Skeletal muscle tissue (tissue), 4 donors: ENCODE data around the gene MCF2L2. TPM values are rescaled to one million over a fixed set of nuclear protein-coding genes. Genes with fewer than 3 reads are reported as not detected.

ENCODE experiments used
- H3K27ac ChIP-seq: one replicate; pipeline ENCODE4 v1.7.0; 2013; ENCODE audit warnings: mild to moderate bottlenecking, low read depth, low read length, inconsistent platforms
- H3K27me3 ChIP-seq, 3 donors: one replicate each; pipeline ENCODE4 v1.7.0; 2013; ENCODE audit warnings: low read length in 3 of 3; ENCODE audit not compliant: control insufficient read depth in 3 of 3, insufficient read depth in 3 of 3
- H3K36me3 ChIP-seq, 3 donors: one replicate each; pipeline ENCODE4 v1.7.0; 2013; ENCODE audit warnings: low read length in 3 of 3; ENCODE audit not compliant: control insufficient read depth in 3 of 3, insufficient read depth in 3 of 3
- H3K4me1 ChIP-seq, 3 donors: one replicate each; pipeline ENCODE4 v1.7.0; 2013; ENCODE audit warnings: low read length in 3 of 3, mild to moderate bottlenecking in 3 of 3; ENCODE audit not compliant: control insufficient read depth in 3 of 3, insufficient read depth in 3 of 3
- H3K4me3 ChIP-seq, 3 donors: one replicate each; pipeline ENCODE4 v1.7.0; 2013; ENCODE audit warnings: low read length in 3 of 3
- H3K9ac ChIP-seq, 3 donors: one replicate each; pipeline ENCODE4 v1.7.0; 2013; ENCODE audit warnings: low read length in 3 of 3, mild to moderate bottlenecking in 3 of 3, moderate library complexity in 2 of 3, low read depth in 1 of 3
- H3K9me3 ChIP-seq, 3 donors: one replicate each; pipeline ENCODE4 v1.7.0; 2013; ENCODE audit warnings: low read length in 3 of 3; ENCODE audit not compliant: control insufficient read depth in 3 of 3
- total RNA-seq: library from RNA; depleted of rRNA; stranded (reverse); fragments of >200 nt; gene quantifications from one replicate; pipeline ENCODE4 v1.2.3, GENCODE V29; 2014
- donor health status: Osteomylitis.

The MCF2L2 gene
- total RNA-seq, 1 donor from 2014 or later, result under 0.01 TPM

GRCh38 chr3:183315739-183316138 is 112.7 kb downstream of the MCF2L2 start:
- Histone ChIP-seq H3K4me3 (no peak overlapping the region), H3K27ac (no peak overlapping the region)

DNA sequence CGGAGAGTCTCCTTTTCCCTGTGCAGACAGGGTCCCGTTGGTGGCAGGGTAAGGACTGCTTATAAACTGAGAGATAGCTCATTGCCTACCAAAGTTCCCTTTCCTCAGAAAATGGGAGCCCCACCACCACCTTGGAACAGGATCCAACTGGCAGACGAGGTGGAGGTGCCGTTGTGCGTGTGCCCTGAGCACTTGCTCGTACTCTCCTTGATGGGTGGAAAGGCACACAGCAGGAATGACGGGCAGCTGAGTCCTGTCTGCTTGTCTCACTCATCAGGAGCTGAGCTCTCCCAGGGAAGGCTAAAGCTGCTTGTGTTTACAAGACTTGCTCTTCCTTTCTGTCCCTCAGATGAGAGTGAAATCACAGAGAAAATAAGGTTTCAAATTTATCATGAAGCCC is 114.7 kb downstream of the MCF2L2 start:
- no peaks in the 10 kb centered on the region for H3K36me3 ChIP-seq
- no peak overlapping the region for H3K27ac ChIP-seq
- H3K9ac ChIP-seq, result no peak overlapping the region
- H3K4me1 ChIP-seq, result peaks cover 4 to 10% (median 8%) of the 10 kb centered on the region in 3 donors
- no peaks in the 10 kb centered on the region for H3K9me3 ChIP-seq
- no peaks in the 10 kb centered on the region for H3K27me3 ChIP-seq
- no peak overlapping the region for H3K4me3 ChIP-seq

More at GRCh38 chr3:183315739-183316138, 112.7 kb downstream of the MCF2L2 start:
- Histone ChIP-seq H3K9me3 (no peaks in the 10 kb centered on the region), H3K27me3 (no peaks in the 10 kb centered on the region), H3K4me1 (no peaks in the 10 kb centered on the region), H3K9ac (no peak overlapping the region), H3K36me3 (no peaks in the 10 kb centered on the region)

- Histone ChIP-seq H3K36me3 (no peaks in the 10 kb centered on the region), H3K4me1 (peaks cover 8 to 12% (median 11%) of the 10 kb centered on the region in 3 donors), H3K27ac (no peak overlapping the region), H3K9ac (no peak overlapping the region), H3K9me3 (no peaks in the 10 kb centered on the region), H3K4me3 (no peak overlapping the region), H3K27me3 (no peaks in the 10 kb centered on the region)
Observed at GRCh38 chr3:183313351-183313750, 115.1 kb downstream of the MCF2L2 start.

GRCh38 chr3:183312433-183312832 is 116.0 kb downstream of the MCF2L2 start:
- Histone ChIP-seq H3K27me3 (no peaks in the 10 kb centered on the region), H3K27ac (no peak overlapping the region), H3K36me3 (no peaks in the 10 kb centered on the region), H3K9me3 (no peaks in the 10 kb centered on the region), H3K4me3 (no peak overlapping the region), H3K4me1 (peaks cover 9 to 15% (median 14%) of the 10 kb centered on the region in 3 donors), H3K9ac (no peak overlapping the region)

DNA sequence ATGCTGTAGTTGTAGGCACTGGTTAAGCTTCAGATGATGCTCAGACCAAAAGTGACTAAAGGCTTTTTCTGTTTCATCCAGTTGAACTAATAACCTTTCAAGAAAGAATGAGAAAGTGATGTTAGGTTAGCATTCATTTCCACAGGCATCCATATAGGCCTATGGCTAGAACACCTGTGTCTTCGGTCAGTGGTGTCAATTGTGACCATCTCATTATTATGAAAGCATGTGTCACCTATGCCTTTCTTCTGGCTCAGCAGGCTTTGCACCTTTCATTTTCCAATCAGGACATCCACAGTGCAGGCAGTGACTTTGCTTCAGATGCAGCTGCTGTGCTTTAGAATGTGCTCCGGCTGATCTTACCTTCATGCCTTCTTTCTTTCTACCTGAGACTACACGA is 117.5 kb downstream of the MCF2L2 start:
- H3K36me3 ChIP-seq, result no peaks in the 10 kb centered on the region
- no peak overlapping the region for H3K27ac ChIP-seq
- no peak overlapping the region for H3K9ac ChIP-seq
- H3K4me3 ChIP-seq, result no peak overlapping the region
- no peaks in the 10 kb centered on the region for H3K9me3 ChIP-seq
- H3K27me3 ChIP-seq, result no peaks in the 10 kb centered on the region
- peaks cover 19 to 26% (median 24%) of the 10 kb centered on the region in 3 donors for H3K4me1 ChIP-seq

DNA sequence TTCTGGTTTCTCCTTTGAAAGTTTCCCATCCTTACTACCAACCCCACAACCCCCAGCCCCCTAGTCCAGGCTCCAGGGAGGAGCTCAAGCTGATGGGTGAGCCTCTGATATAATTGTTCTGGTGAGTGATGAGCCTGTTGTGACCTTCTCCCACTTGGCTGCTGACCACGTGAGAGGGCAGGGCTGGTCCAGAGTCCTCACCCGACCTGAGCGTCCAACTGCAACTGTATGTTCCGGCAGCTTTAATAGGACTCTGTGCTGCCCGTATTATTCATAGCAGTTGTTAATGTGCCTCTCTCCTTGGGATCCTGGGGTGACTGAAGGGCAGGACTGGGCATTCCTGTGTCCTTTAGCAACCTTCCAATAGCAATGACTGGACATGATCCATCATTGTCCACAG is 119.1 kb downstream of the MCF2L2 start:
- no peaks in the 10 kb centered on the region for H3K36me3 ChIP-seq
- H3K4me3 ChIP-seq, result no peak overlapping the region
- no peaks in the 10 kb centered on the region for H3K27me3 ChIP-seq
- peak overlapping the region in 1 of 3 donors; percentile 64 for H3K9ac ChIP-seq
- H3K4me1 ChIP-seq, result peaks cover 19 to 33% (median 27%) of the 10 kb centered on the region in 3 donors
- H3K27ac ChIP-seq, result peak overlapping the region; percentile 65
- H3K9me3 ChIP-seq, result no peaks in the 10 kb centered on the region

GRCh38 chr3:183308751-183309150 is 119.7 kb downstream of the MCF2L2 start:
- no peaks in the 10 kb centered on the region for H3K36me3 ChIP-seq
- H3K4me1 ChIP-seq, result peaks cover 22 to 33% (median 33%) of the 10 kb centered on the region in 3 donors
- no peaks in the 10 kb centered on the region for H3K9me3 ChIP-seq
- no peak overlapping the region for H3K4me3 ChIP-seq
- peak overlapping the region; percentile 28 for H3K27ac ChIP-seq
- H3K9ac ChIP-seq, result peak overlapping the region in 1 of 3 donors; percentile 40
- no peaks in the 10 kb centered on the region for H3K27me3 ChIP-seq

GRCh38 chr3:183307749-183308148 is 120.7 kb downstream of the MCF2L2 start:
- H3K9ac ChIP-seq, result peak overlapping the region in 1 of 3 donors; percentile 60
- H3K4me3 ChIP-seq, result no peak overlapping the region
- H3K27me3 ChIP-seq, result no peaks in the 10 kb centered on the region
- H3K36me3 ChIP-seq, result no peaks in the 10 kb centered on the region
- no peak overlapping the region for H3K27ac ChIP-seq
- peaks cover 25 to 41% (median 40%) of the 10 kb centered on the region in 3 donors for H3K4me1 ChIP-seq
- no peaks in the 10 kb centered on the region for H3K9me3 ChIP-seq

- Histone ChIP-seq H3K27ac (peak overlapping the region; percentile 73), H3K4me3 (peak overlapping the region in 1 of 3 donors; percentile 9), H3K4me1 (peaks cover 28 to 47% (median 46%) of the 10 kb centered on the region in 3 donors)
Observed at GRCh38 chr3:183306798-183307671, 121.4 kb downstream of the MCF2L2 start.

DNA sequence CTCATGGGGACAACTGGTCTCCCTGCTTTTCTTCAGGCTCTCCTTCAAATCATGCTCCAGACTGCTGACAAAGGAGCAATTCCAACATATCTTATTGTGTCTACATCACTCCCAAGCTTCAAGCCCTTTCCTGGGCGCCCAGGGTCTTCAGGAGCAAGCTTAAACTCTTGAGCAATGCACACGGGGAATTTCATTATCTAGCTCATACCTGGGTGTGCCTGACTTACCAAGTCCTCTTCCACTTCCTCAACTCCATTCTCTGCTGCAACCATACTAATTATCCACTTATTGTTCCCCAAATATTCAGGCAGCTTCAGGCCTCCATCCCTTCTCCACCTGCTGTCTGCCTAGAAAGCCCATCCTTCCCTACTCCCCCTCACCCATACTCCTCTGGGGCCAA is 124.7 kb downstream of the MCF2L2 start:
- H3K4me3 ChIP-seq, result no peak overlapping the region
- no peak overlapping the region for H3K27ac ChIP-seq
- H3K9me3 ChIP-seq, result no peaks in the 10 kb centered on the region
- H3K36me3 ChIP-seq, result no peaks in the 10 kb centered on the region
- peak overlapping the region in 1 of 3 donors; percentile 3 for H3K9ac ChIP-seq
- no peaks in the 10 kb centered on the region for H3K27me3 ChIP-seq
- H3K4me1 ChIP-seq, result peaks cover 39 to 70% (median 61%) of the 10 kb centered on the region in 3 donors

More at GRCh38 chr3:183306798-183307671, 121.4 kb downstream of the MCF2L2 start:
- no peaks in the 10 kb centered on the region for H3K27me3 ChIP-seq
- H3K9me3 ChIP-seq, result no peaks in the 10 kb centered on the region
- peak overlapping the region; percentile 2 to 60 (median 32) for H3K9ac ChIP-seq
- no peaks in the 10 kb centered on the region for H3K36me3 ChIP-seq
